ENCODE data around the gene ARHGAP6.
"Not testable (repeated sequence)": the region's sequence is repeated elsewhere in the genome, so short reads cannot be mapped to it uniquely, and the experiment has no call there.

Gene ARHGAP6

DNA sequence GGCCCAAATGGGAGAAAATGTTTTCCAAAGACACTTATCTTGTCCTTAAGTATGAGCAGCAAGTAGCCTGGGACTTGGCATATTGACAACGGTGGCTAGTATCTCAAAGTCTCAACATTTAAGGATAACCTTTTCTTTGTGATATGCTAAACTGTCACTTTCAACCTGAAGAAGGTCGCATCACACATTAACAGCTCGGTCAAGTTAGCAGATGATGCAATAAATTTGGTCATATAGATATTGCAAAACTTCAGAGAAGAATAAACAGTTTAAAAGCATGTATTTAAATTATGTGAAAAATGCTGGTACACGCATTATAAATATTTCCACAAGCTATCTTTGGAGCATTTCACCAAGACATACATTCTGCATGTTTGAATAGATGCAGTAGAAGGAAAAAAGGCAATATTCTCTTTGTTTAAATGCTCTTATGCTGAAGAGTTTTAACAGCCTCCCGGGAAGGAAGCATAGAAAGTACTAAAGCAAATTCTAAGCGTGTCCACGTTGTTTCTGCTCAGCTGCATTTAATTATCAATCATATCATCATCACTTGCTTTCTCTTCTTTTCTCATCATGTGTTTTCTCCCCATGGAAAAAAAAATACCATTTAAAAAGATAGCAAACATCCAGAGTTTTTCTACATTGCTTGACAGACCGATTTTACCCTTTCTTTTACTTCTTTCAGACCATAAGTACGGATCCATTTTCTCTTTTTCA lies 24.2 kb downstream of the ARHGAP6 start:
- no peak for DNase-seq

GRCh38 chrX:11640089-11640488 lies 25.6 kb downstream of the ARHGAP6 start:
- DNase-seq = no peak

DNA sequence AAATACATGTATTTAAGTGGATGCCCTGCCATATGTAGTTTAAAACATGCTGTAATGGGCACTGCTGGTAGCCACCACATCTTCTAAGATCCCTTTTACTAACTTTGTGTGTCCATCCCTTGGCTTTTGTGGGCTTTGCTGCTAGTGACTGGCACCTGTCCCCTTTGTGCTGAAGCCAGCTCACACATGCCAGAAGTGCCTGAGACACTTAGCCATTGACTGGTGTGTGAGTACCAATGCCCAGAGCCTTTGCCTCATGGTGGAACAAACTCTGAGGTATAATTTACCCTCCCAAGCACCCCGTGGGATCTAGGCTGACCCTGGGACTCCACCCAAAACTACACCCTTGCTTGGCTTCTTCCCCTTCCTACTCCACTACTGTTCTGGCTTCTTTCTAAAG lies 33.0 kb downstream of the ARHGAP6 start:
- no peak for DNase-seq

DNA sequence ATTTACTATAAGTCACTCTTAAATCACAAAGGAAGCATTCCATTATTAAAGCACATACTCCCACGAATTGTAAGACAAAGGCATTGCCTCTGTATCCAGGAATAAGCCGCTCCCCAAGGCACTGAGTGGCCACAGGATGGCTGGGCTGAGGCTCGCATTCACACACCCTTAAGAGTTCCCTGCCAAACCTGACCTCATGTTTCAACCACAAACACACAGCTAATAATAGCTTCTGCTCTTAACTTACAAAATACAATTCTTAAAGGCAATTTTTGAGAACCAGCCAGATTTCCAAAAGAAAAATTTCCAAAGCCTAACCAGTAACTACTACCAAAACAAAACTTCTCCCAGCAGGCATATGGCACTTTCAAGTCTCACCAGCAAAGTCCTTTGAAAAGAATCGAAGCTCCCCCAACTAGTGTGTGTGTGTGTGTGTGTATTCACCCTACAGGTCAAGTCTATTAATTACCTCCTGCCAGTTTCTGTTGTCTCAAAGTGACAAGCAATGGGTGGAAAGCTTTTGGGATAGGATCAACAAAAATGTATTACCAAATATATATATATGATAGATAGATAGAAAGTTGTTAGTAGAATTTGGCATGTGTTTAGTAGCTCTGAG lies 36.0 kb downstream of the ARHGAP6 start:
- DNase-seq = peak; percentile 65

- DNase-seq = no peak
These were observed 37.3 kb downstream of the ARHGAP6 start for GRCh38 chrX:11628399-11628798.

DNA sequence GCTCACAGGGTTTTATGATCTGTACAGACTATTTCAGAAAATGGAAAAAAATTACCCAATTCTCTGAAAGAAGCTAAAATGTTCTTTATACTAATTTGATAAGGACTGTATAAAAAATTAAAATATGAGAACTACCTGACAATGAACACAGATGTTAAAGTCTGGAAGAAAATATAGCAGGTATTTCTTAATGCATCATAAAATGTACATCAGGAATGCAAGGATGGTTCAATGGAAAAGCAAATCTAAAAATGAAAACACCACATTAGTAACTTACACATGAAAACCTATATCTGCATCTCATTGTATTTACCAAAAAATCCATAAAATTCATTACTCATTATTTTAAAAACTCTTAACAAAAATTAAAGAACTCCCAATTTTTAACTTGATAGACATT lies 39.4 kb downstream of the ARHGAP6 start:
- DNase-seq = no peak

- peak; percentile 56 for DNase-seq
These were observed 46.3 kb downstream of the ARHGAP6 start for GRCh38 chrX:11619441-11619840.

DNA sequence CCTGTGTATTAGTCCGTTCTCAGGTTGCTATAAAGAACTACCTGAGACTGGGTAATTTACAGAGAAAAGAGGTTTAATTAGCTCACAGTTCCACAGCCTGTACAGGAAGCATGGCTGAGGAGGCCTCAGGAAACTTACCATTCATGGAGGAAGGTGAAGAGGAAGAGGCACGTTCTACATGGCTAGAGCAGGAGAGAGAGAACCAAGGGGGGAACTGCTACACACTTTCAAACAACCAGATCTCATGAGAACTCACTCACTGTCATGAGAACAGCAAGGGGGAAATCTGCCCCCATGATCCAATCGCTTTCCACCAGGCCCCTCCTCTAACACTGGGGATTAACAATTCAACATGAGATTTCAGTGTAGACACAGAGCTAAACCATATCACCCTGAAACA lies 51.5 kb downstream of the ARHGAP6 start:
- DNase-seq = not testable (repeated sequence)

DNA sequence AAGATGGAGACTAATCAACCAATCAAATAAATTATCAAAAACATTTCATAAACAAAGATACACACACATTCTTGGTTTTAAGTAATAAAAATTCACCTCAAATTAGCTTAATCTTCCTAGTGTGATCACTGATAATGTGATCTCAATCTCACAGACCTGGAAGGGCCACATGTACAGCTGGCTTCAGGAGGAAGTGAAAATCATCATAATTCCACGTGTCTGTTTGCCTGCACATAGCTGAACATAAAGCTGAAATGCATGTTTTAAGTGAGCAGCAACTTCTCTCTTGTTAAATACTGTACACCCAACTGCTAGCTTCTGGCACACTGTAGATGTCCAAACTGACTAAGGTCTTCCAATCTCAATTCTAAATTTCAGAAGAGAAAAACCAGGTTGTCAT lies 53.8 kb downstream of the ARHGAP6 start:
- no peak for DNase-seq

DNA sequence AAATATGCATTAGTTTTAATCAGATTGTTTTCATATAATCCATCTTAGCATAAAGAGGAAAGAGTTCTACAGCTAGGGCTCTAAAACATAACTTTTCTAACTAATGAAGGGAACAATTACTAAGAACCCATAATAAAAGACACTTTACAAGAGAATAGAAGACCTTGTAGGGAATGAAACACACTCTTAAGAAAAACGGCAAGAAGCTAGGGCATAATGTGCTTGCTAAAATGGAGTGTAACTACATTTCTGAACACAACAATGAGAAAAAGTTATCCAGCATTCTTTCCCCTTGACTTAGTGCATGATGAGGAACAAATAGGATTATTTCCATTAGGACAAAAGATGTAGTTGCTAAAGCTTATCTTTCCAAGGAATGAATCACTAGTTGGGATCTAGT lies 54.6 kb downstream of the ARHGAP6 start:
- DNase-seq = no peak

GRCh38 chrX:11609109-11609508 lies 56.6 kb downstream of the ARHGAP6 start:
- DNase-seq = no peak

GRCh38 chrX:11606408-11606807 lies 59.3 kb downstream of the ARHGAP6 start:
- no peak for DNase-seq

GRCh38 chrX:11600578-11600977 lies 65.1 kb downstream of the ARHGAP6 start:
- no peak for DNase-seq

DNA sequence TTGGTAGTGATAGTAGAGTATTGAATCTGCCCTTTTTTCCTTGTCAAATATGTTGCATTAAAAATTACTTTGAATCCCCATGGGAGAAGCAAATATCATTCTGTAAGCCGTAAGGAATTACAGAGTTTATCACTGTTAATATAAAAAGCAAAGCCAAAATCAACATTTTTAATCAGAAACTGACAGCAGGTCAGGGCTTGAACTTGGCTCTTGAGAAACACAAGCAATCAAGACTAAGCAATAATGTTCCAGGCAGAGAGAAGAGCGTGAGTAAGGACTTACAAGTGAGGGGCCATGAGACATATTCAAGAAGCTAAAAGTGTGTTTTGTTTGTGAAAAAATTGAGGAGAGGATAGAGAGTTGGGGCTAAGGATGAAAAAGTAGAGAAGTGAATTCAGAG lies 68.2 kb downstream of the ARHGAP6 start:
- no peak for DNase-seq

GRCh38 chrX:11591723-11592346 lies 73.9 kb downstream of the ARHGAP6 start:
- DNase-seq = no peak

DNA sequence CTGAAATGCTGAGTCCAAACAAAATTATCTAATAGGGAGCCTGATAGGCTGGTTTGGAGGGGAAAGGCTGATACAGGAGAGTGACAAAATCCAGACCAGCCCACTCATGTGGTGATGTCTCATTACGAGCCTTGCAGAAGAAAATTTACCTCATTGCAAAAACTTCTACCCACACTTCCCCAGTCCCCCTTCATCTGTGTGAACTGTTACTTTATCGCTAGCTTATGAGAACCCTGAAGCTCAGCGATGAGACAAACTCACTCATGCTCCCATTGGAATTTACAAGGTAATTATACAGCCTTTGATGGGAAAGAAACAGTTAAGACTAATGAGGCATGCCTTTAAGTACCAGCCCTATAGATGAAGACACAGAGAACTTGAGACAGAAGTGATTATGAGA lies 76.1 kb downstream of the ARHGAP6 start:
- DNase-seq = no peak

GRCh38 chrX:11588097-11588496 lies 77.6 kb downstream of the ARHGAP6 start:
- no peak for DNase-seq

DNA sequence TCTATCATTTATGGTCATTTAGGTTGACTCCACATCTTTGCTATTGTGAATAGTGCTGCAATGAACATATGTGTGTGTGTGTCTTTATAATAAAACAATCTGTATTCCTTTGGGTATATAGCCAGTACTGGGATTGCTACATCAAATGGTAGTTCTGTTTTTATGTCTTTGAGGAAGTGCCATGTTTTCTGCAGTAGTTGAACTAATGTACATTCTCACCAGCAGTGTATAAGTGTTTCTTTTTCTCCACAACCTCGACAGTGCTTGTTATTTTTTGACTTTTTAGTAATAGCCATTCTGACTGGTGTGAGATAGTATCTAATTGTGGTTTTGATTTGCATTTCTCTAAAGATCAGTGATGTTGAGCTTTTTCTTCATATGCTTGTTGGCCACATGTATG lies 80.5 kb downstream of the ARHGAP6 start:
- no peak for DNase-seq

- no peak for DNase-seq
These were observed 84.9 kb downstream of the ARHGAP6 start for GRCh38 chrX:11580789-11581188.

DNA sequence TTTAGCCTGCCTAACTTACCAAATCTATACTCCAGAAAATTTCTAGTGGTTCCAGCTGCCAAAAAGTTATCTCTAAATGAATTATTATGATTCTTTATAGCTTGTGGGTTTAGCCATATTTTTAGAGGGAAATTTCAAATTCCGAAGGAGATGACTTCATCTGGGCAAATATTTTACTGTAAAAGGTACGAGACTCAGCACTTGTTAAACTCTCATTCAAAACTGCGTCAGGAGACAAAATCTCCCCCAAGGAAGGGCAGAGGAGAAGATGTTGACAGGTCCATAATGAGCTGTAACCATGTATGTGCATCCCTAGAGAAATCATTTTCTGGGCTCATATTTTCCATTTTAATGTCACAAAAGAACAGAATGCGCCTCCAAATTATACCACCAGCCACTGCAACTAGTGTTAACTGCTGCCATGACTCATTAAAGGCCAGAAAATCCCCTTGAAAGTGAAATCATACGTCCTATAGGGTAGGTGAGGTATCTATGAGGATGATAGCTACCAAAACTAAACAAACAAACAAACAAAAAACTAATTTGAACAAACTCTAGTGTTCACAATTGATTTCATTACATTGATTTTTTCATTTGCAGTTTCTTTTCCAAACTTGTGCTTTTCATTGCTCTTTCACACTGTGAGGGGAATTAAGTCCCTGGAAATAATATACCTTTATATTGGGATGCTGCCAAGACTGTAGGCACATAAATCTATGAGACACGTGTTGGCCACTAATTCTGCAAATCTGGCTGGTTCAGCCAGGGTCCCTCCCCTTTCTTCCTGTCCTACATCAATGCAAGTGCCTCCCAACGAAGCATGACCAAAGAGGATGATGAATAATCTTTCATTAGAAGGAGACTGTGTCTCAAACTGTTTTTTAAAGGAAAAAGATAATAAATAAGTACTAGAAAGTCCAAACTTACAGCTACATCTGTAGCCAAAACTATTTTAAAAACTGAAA lies 85.8 kb downstream of the ARHGAP6 start:
- peak; percentile 73 for DNase-seq

GRCh38 chrX:11578301-11578700 lies 87.4 kb downstream of the ARHGAP6 start:
- not testable (repeated sequence) for DNase-seq

DNA sequence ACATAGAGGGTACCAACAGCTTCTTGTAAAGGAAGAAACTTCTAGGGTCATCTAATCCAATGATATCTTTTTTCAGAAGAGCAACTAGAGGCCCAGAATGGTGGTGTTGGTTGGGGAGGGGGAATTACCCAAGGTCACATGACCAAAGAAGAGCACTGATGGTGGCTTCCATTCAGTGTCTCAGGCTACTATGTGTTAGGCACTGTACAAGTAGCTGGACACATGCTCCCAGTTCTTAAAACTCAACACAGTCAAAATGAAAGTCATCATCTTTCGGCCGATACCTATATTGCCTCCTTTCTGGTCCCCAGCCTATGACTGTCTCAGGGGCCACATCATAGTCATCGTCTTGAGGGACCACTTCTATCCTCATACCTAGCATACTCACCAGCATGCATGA lies 88.1 kb downstream of the ARHGAP6 start:
- DNase-seq = no peak

GRCh38 chrX:11575332-11575731 lies 90.4 kb downstream of the ARHGAP6 start:
- no peak for DNase-seq
